ENCODE data around the gene LMAN2L. TPM values are rescaled to one million over a fixed set of nuclear protein-coding genes. Genes with fewer than 3 reads are reported as not detected.

LMAN2L gene
- total and polyA plus RNA-seq, 4 donors = 6.4 to 15.1 (median 12.3) TPM

DNA sequence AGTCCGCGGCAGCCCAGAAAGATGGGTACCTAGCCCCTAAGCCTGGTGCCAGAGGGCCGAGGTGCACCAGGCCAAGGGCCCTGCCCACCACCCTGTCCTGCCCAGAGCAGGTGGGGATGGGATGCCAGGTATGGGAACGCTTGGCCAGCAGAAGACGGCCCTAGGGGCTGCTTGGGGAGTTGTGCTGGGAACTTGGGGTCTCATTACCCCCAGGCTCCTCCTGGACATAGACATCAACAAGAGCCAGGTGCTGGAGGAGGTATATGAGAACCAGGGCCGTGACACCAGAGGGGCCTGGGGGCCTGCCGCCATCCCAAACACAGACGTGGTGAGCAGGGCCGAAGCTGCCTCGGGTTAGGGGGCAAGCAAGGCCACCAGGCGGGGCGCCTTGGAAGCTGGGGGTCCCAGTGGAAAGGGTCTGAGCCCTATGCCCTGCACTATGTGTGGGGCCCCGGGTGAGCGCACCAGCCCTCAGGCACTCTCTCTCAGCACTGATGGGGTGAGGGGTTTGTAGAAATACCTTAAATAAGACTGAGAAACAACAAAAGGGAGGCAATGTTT, 50.4 kb downstream of the LMAN2L start:
- H3K27me3 ChIP-seq (ENCODE audit: control insufficient read depth in 4 of 4, insufficient read depth in 4 of 4, low read length in 3 of 4) = no peaks in the 10 kb centered on the region
- WGBS = 96% methylated on average over 14 of the region's 14 CpGs
- H3K4me3 ChIP-seq (ENCODE audit: low read depth in 1 of 3, low read length in 3 of 3) = no peak overlapping the region

DNA sequence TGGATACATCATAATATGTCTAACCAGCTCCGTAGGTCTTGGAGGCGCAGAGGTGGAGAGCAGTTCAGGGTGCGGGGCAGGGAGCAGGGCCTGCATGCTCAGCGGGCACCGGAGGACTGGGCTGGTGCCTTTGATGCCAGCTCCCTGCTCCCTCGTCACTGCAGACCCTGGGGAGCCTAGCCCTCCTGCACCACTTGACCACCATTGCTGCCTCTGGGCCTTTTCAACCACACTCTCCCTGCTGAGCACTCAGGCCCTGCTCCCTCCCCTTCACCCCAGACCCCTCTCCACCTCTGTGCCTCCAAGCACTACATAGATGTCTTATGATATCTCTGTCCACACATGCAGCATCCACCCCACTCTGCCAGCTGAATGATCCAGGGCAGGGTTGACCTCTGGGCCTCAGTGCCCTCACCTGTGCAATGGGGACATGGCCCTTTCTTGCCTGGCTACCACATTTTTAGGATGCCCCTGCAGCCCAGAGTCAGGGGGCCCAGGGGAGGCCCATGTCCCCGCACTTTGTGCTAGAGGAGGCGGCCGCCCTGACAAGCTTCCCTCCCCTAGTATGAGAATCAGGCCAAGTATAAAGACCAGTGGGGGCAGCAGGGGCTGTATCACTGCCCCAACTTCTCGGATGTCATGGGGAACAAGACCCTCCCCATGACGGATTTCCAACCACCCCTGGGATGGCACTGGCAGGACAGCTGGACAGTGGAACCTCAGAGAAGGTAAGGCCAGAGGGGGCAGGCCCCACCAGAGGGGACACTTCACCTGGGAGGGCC, 51.0 kb downstream of the LMAN2L start:
- peaks cover 0 to 2% (median 0%) of the 10 kb centered on the region in 4 donors for H3K4me1 ChIP-seq (ENCODE audit: control insufficient read depth in 4 of 4, insufficient read depth in 4 of 4, low read length in 3 of 4)
- no peak for DNase-seq (ENCODE audit: low spot score)
- H3K4me3 ChIP-seq (ENCODE audit: low read depth in 1 of 3, low read length in 3 of 3) = no peak overlapping the region
- no peak overlapping the region for H3K27ac ChIP-seq (ENCODE audit: low read depth in 1 of 2, low read length in 2 of 2)
- no peaks in the 10 kb centered on the region for H3K36me3 ChIP-seq (ENCODE audit: control insufficient read depth in 4 of 4, insufficient read depth in 3 of 4, low read depth in 1 of 4, low read length in 3 of 4)
- no peaks in the 10 kb centered on the region for H3K9me3 ChIP-seq (ENCODE audit: control insufficient read depth in 4 of 4, low read length in 3 of 4)
- WGBS = 95% methylated on average over 11 of the region's 11 CpGs
- H3K27me3 ChIP-seq (ENCODE audit: control insufficient read depth in 4 of 4, insufficient read depth in 4 of 4, low read length in 3 of 4) = no peaks in the 10 kb centered on the region
- H3K9ac ChIP-seq (ENCODE audit: low read depth in 1 of 2, low read length in 2 of 2) = no peak overlapping the region
- TF ChIP-seq RAD21 (IDR thresholded peaks at IDR 0.05) = no peak
- no peak for TF ChIP-seq SP1 (IDR thresholded peaks at IDR 0.05)
- no peak for TF ChIP-seq RXRA (IDR thresholded peaks at IDR 0.05)
- TF ChIP-seq, protein P1, sequence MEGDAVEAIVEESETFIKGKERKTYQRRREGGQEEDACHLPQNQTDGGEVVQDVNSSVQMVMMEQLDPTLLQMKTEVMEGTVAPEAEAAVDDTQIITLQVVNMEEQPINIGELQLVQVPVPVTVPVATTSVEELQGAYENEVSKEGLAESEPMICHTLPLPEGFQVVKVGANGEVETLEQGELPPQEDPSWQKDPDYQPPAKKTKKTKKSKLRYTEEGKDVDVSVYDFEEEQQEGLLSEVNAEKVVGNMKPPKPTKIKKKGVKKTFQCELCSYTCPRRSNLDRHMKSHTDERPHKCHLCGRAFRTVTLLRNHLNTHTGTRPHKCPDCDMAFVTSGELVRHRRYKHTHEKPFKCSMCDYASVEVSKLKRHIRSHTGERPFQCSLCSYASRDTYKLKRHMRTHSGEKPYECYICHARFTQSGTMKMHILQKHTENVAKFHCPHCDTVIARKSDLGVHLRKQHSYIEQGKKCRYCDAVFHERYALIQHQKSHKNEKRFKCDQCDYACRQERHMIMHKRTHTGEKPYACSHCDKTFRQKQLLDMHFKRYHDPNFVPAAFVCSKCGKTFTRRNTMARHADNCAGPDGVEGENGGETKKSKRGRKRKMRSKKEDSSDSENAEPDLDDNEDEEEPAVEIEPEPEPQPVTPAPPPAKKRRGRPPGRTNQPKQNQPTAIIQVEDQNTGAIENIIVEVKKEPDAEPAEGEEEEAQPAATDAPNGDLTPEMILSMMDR (IDR thresholded peaks at IDR 0.05; ENCODE audit: low read depth, low read length, missing input control) = no peak
- TF ChIP-seq HNF4G (IDR thresholded peaks at IDR 0.05) = no peak
- no peak for TF ChIP-seq FOXA2 (IDR thresholded peaks at IDR 0.05)
- no peak for TF ChIP-seq JUND (IDR thresholded peaks at IDR 0.05)
- TF ChIP-seq, protein P2, sequence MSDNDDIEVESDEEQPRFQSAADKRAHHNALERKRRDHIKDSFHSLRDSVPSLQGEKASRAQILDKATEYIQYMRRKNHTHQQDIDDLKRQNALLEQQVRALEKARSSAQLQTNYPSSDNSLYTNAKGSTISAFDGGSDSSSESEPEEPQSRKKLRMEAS (IDR thresholded peaks at IDR 0.05) = no peak
- no peak for TF ChIP-seq EGR1 (IDR thresholded peaks at IDR 0.05; ENCODE audit: low read depth in 2 of 2)
- TF ChIP-seq, protein P3, sequence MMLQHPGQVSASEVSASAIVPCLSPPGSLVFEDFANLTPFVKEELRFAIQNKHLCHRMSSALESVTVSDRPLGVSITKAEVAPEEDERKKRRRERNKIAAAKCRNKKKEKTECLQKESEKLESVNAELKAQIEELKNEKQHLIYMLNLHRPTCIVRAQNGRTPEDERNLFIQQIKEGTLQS (IDR thresholded peaks at IDR 0.05) = no peak
- no peak for TF ChIP-seq GABPA (IDR thresholded peaks at IDR 0.05 in 1 of 2, conservative IDR thresholded peaks at IDR 0.05 in 1 of 2)
- no peak for TF ChIP-seq YY1 (IDR thresholded peaks at IDR 0.05)
- TF ChIP-seq, protein P4, sequence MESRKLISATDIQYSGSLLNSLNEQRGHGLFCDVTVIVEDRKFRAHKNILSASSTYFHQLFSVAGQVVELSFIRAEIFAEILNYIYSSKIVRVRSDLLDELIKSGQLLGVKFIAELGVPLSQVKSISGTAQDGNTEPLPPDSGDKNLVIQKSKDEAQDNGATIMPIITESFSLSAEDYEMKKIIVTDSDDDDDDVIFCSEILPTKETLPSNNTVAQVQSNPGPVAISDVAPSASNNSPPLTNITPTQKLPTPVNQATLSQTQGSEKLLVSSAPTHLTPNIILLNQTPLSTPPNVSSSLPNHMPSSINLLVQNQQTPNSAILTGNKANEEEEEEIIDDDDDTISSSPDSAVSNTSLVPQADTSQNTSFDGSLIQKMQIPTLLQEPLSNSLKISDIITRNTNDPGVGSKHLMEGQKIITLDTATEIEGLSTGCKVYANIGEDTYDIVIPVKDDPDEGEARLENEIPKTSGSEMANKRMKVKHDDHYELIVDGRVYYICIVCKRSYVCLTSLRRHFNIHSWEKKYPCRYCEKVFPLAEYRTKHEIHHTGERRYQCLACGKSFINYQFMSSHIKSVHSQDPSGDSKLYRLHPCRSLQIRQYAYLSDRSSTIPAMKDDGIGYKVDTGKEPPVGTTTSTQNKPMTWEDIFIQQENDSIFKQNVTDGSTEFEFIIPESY (IDR thresholded peaks at IDR 0.05) = no peak
- no peak for TF ChIP-seq FOXA1 (IDR thresholded peaks at IDR 0.05)

More for the DNA sequence above, 50.4 kb downstream of the LMAN2L start:
- H3K4me1 ChIP-seq (ENCODE audit: control insufficient read depth in 4 of 4, insufficient read depth in 4 of 4, low read length in 3 of 4) = no peaks in the 10 kb centered on the region
- no peak overlapping the region for H3K27ac ChIP-seq (ENCODE audit: low read depth in 1 of 2, low read length in 2 of 2)
- TF ChIP-seq, protein P3 (IDR thresholded peaks at IDR 0.05) = no peak
- no peak for TF ChIP-seq HNF4A (conservative IDR thresholded peaks at IDR 0.05)
- no peak for TF ChIP-seq FOXA2 (IDR thresholded peaks at IDR 0.05)
- TF ChIP-seq TAF1 (conservative IDR thresholded peaks at IDR 0.05) = no peak
- TF ChIP-seq, protein P5, sequence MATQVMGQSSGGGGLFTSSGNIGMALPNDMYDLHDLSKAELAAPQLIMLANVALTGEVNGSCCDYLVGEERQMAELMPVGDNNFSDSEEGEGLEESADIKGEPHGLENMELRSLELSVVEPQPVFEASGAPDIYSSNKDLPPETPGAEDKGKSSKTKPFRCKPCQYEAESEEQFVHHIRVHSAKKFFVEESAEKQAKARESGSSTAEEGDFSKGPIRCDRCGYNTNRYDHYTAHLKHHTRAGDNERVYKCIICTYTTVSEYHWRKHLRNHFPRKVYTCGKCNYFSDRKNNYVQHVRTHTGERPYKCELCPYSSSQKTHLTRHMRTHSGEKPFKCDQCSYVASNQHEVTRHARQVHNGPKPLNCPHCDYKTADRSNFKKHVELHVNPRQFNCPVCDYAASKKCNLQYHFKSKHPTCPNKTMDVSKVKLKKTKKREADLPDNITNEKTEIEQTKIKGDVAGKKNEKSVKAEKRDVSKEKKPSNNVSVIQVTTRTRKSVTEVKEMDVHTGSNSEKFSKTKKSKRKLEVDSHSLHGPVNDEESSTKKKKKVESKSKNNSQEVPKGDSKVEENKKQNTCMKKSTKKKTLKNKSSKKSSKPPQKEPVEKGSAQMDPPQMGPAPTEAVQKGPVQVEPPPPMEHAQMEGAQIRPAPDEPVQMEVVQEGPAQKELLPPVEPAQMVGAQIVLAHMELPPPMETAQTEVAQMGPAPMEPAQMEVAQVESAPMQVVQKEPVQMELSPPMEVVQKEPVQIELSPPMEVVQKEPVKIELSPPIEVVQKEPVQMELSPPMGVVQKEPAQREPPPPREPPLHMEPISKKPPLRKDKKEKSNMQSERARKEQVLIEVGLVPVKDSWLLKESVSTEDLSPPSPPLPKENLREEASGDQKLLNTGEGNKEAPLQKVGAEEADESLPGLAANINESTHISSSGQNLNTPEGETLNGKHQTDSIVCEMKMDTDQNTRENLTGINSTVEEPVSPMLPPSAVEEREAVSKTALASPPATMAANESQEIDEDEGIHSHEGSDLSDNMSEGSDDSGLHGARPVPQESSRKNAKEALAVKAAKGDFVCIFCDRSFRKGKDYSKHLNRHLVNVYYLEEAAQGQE (IDR thresholded peaks at IDR 0.05) = no peak
- no peak for TF ChIP-seq HNF4G (IDR thresholded peaks at IDR 0.05)
- no peak for TF ChIP-seq FOXA1 (IDR thresholded peaks at IDR 0.05)
- TF ChIP-seq JUND (IDR thresholded peaks at IDR 0.05) = no peak
- TF ChIP-seq RAD21 (IDR thresholded peaks at IDR 0.05) = no peak
- TF ChIP-seq, protein P1 (IDR thresholded peaks at IDR 0.05; ENCODE audit: low read depth, low read length, missing input control) = no peak
- H3K9me3 ChIP-seq (ENCODE audit: control insufficient read depth in 4 of 4, low read length in 3 of 4) = no peaks in the 10 kb centered on the region
- no peak overlapping the region for H3K9ac ChIP-seq (ENCODE audit: low read depth in 1 of 2, low read length in 2 of 2)
- DNase-seq (ENCODE audit: low spot score) = no peak
- H3K36me3 ChIP-seq (ENCODE audit: control insufficient read depth in 4 of 4, insufficient read depth in 3 of 4, low read depth in 1 of 4, low read length in 3 of 4) = no peaks in the 10 kb centered on the region
